GM23338 (cell line): Measurements from ENCODE around the gene PNPLA8. TPM values are rescaled to one million over a fixed set of nuclear protein-coding genes. Genes with fewer than 3 reads are reported as not detected.
A peak's percentile ranks its signal among the peaks of the same experiment; 100 is the strongest.

Experiments used
- ATAC-seq: fragments of 200-7000 bp; cut with Tn5 transposase; 3 replicates; pipeline ENCODE4 v1.9.1; 2020
- DNase-seq: peaks from one replicate; pipeline ENCODE4 v3.0.0-alpha.2; 2015; ENCODE audit warnings: low spot score
- H2AFZ ChIP-seq: fragments of 200-600 bp; sonication (generic); 2 replicates; pipeline ENCODE4 v1.8.0; 2016; ENCODE audit warnings: antibody characterized with exemption, mild to moderate bottlenecking, moderate library complexity
- H3F3A ChIP-seq: fragments of 200-600 bp; sonication (generic); replicated peaks from 2 replicates; pipeline ENCODE4 v1.8.0; 2017; ENCODE audit warnings: antibody characterized with exemption, mixed run types, low read depth
- H3K27ac ChIP-seq: fragments of 200-600 bp; sonication (generic); 2 replicates; pipeline ENCODE4 v1.6.1; 2016; ENCODE audit warnings: low read depth
- H3K27me3 ChIP-seq: fragments of 200-600 bp; sonication (generic); 2 replicates; pipeline ENCODE4 v1.8.0; 2016; ENCODE audit warnings: mild to moderate bottlenecking, mixed run types, moderate library complexity; ENCODE audit not compliant: insufficient read depth
- H3K36me3 ChIP-seq: fragments of 200-600 bp; sonication (generic); 2 replicates; pipeline ENCODE4 v1.8.0; 2016; ENCODE audit warnings: mild to moderate bottlenecking; ENCODE audit not compliant: insufficient read depth
- H3K4me1 ChIP-seq: fragments of 200-600 bp; sonication (generic); 2 replicates; pipeline ENCODE4 v1.8.0; 2016; ENCODE audit warnings: mild to moderate bottlenecking, moderate library complexity; ENCODE audit not compliant: insufficient read depth
- H3K4me2 ChIP-seq: fragments of 200-600 bp; sonication (generic); 2 replicates; pipeline ENCODE4 v1.7.1; 2017; ENCODE audit warnings: mixed run types
- H3K4me3 ChIP-seq: fragments of 200-600 bp; sonication (generic); 2 replicates; pipeline ENCODE4 v1.6.1; 2016; ENCODE audit warnings: mixed run types
- H3K79me2 ChIP-seq: fragments of 200-600 bp; sonication (generic); replicated peaks from 2 replicates; pipeline ENCODE4 v1.8.0; 2017; ENCODE audit warnings: mild to moderate bottlenecking; ENCODE audit not compliant: insufficient read depth
- H3K9me2 ChIP-seq: fragments of 200-600 bp; sonication (generic); 2 replicates; pipeline ENCODE4 v1.8.0; 2017; ENCODE audit not compliant: insufficient read depth
- H4K20me1 ChIP-seq: fragments of 200-600 bp; sonication (generic); replicated peaks from 2 replicates; pipeline ENCODE4 v1.8.0; 2017; ENCODE audit warnings: mild to moderate bottlenecking; ENCODE audit not compliant: insufficient read depth
- H3K27ac Mint-ChIP-seq: 2 replicates; pipeline ENCODE4 v1.8.0; 2020; ENCODE audit warnings: inconsistent platforms, mild to moderate bottlenecking, moderate library complexity, mixed read lengths
- H3K27me3 Mint-ChIP-seq: 3 replicates; pipeline ENCODE4 v1.8.0; 2022; ENCODE audit warnings: low read depth, mild to moderate bottlenecking, moderate library complexity, mixed read lengths, inconsistent platforms; ENCODE audit not compliant: insufficient read depth, poor library complexity
- H3K36me3 Mint-ChIP-seq: 3 replicates; pipeline ENCODE4 v1.8.0; 2021; ENCODE audit warnings: low read depth, mild to moderate bottlenecking, inconsistent platforms, moderate library complexity, mixed read lengths
- H3K4me1 Mint-ChIP-seq: 3 replicates; pipeline ENCODE4 v1.8.0; 2020; ENCODE audit warnings: mild to moderate bottlenecking, inconsistent platforms, mixed read lengths
- H3K4me3 Mint-ChIP-seq: 3 replicates; pipeline ENCODE4 v1.8.0; 2021; ENCODE audit warnings: moderate library complexity, mild to moderate bottlenecking, inconsistent platforms, mixed read lengths
- H3K9me3 Mint-ChIP-seq: 3 replicates; pipeline ENCODE4 v1.8.0; 2020; ENCODE audit warnings: moderate library complexity, mild to moderate bottlenecking, inconsistent platforms, mixed read lengths
- CREB1 ChIP-seq: fragments of 250-450 bp; sonication (Bioruptor Pico); IDR thresholded peaks from 2 replicates; pipeline ENCODE4 v1.5.0; 2020; ENCODE audit warnings: low read depth, mild to moderate bottlenecking, moderate library complexity
- EZH2 ChIP-seq: fragments of 200-600 bp; sonication (generic); IDR thresholded peaks from one replicate; pipeline ENCODE4 v1.8.0; 2017; ENCODE audit warnings: antibody characterized with exemption, mild to moderate bottlenecking, low read depth; ENCODE audit not compliant: unreplicated experiment
- JUNB ChIP-seq: IDR thresholded peaks from one replicate; pipeline ENCODE4 v1.6.1; 2016; ENCODE audit warnings: antibody characterized with exemption; ENCODE audit not compliant: unreplicated experiment
- POLR2AphosphoS5 ChIP-seq: IDR thresholded peaks from 2 replicates; pipeline ENCODE4 v1.6.1; 2016; ENCODE audit warnings: antibody characterized with exemption, low read depth
- STAT1 ChIP-seq: IDR thresholded peaks from one replicate; pipeline ENCODE4 v1.6.1; 2016; ENCODE audit warnings: antibody characterized with exemption; ENCODE audit not compliant: unreplicated experiment
- ZNF114 ChIP-seq: fragments of 250-450 bp; sonication (Bioruptor Pico); IDR thresholded peaks from 2 replicates; pipeline ENCODE4 v1.5.0; 2020; ENCODE audit warnings: mild to moderate bottlenecking, moderate library complexity
- ZNF331 ChIP-seq: fragments of 250-450 bp; sonication (Bioruptor Pico); IDR thresholded peaks from 2 replicates; pipeline ENCODE4 v1.5.0; 2020; ENCODE audit warnings: low read depth, mild to moderate bottlenecking, moderate library complexity
- polyA plus RNA-seq: library from polyadenylated mRNA; unstranded; fragments of >200 nt; fragmentation: Nextera tagmentation; extraction: Ambion mirVana; gene quantifications from 2 replicates; pipeline ENCODE4 v1.2.1, GENCODE V29; 2016
- total RNA-seq: library from RNA; depleted of rRNA; stranded (reverse); fragments of >200 nt; shearing (Covaris generic); gene quantifications from 2 replicates; pipeline ENCODE4 v1.2.3, GENCODE V29; 2014
- TF ChIP-seq, protein P1 (sequence below), 2 experiments: fragments of 200-600 bp in 1 of 2; sonication (generic) in 1 of 2; conservative IDR thresholded peaks; 2 replicates each; pipeline versions ENCODE4 v1.5.1 to v1.6.1; 2016 to 2017; ENCODE audit warnings: antibody characterized with exemption in 2 of 2, low read depth in 2 of 2, mild to moderate bottlenecking in 2 of 2, moderate library complexity in 1 of 2
- TF ChIP-seq, protein P2 (sequence below): fragments of 250-450 bp; sonication (Bioruptor Pico); IDR thresholded peaks from 2 replicates; pipeline ENCODE4 v1.5.0; 2020; ENCODE audit warnings: mild to moderate bottlenecking, moderate library complexity

Gene PNPLA8
- total and polyA plus RNA-seq, 2 experiments from 2014 or later: 12.5 to 13.6 TPM

DNA sequence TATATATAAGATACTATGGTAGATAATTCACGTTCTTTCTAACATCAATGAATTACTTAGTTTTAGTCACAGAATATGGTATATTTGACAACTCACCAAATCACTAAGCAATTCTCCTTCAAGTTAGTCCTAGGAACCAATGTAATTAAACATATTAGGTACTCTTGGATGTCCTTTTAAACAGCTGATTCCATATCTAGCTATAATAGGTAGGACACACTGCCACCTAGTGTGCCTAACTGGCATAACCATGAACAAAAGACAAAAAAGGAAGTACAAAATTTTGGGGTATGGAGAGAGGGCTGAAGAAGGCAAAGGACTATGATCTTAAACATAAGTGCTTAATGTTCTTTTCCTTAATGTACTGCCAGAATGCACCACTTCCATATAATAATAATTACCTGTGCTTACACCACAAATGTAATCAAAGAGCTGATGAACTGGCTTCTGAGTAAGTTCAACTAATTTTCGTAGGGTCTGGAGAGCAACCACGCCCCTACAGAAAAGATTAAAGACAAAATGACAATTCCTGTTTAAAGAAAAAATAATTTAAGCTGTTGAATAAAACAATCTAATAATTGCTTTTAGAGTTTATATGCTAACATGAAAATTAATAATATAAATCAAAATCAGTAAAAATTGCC, 28.7 kb downstream of the PNPLA8 start:
- Mint-ChIP-seq H3K36me3 (peaks cover 6% of the 10 kb centered on the region; the same call in 2 of the 3 replicates), H3K27ac (no peak overlapping the region), H3K27me3 (no peaks in the 10 kb centered on the region), H3K4me1 (no peaks in the 10 kb centered on the region), H3K9me3 (no peaks in the 10 kb centered on the region), H3K4me3 (no peak overlapping the region)
- Histone ChIP-seq H3K36me3 (no peaks in the 10 kb centered on the region), H3K27me3 (no peaks in the 10 kb centered on the region), H3K4me2 (no peak overlapping the region), H2AFZ (no peak overlapping the region), H3K4me1 (no peaks in the 10 kb centered on the region), H3K27ac (no peak overlapping the region), H3F3A (no peaks in the 10 kb centered on the region), H4K20me1 (no peaks in the 10 kb centered on the region), H3K9me2 (no peaks in the 10 kb centered on the region), H3K79me2 (no peaks in the 10 kb centered on the region), H3K4me3 (no peak overlapping the region)
- peak; percentile 50 for ATAC-seq
- DNase-seq: peak; percentile 75
- no peak for TF ChIP-seq STAT1
- TF ChIP-seq, protein P1, sequence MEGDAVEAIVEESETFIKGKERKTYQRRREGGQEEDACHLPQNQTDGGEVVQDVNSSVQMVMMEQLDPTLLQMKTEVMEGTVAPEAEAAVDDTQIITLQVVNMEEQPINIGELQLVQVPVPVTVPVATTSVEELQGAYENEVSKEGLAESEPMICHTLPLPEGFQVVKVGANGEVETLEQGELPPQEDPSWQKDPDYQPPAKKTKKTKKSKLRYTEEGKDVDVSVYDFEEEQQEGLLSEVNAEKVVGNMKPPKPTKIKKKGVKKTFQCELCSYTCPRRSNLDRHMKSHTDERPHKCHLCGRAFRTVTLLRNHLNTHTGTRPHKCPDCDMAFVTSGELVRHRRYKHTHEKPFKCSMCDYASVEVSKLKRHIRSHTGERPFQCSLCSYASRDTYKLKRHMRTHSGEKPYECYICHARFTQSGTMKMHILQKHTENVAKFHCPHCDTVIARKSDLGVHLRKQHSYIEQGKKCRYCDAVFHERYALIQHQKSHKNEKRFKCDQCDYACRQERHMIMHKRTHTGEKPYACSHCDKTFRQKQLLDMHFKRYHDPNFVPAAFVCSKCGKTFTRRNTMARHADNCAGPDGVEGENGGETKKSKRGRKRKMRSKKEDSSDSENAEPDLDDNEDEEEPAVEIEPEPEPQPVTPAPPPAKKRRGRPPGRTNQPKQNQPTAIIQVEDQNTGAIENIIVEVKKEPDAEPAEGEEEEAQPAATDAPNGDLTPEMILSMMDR (conservative IDR thresholded peaks at IDR 0.05; ENCODE audit: low read depth in 2 of 2): peak; percentile 81 to 95
- no peak for TF ChIP-seq POLR2AphosphoS5

DNA sequence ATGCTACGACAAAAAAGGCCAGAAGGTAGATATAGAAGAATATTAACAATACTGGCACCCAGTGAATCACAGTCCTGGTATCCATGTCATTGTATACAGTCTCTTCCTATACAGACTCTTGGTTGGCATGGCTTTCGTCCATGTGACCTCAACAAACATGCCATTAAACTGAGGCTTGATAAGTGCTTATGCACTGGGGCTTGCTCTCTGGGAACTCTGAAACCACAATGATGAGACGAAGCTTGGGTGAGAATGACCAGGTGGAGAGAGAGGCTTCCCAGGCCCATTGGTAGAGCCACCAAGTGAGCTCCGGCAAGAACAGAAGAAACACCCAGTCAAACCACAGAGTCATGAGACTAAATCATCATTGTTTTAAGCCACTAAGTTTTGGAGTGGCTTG, 33.2 kb downstream of the PNPLA8 start:
- H4K20me1 ChIP-seq: no peaks in the 10 kb centered on the region
- H3K4me3 Mint-ChIP-seq: no peak overlapping the region
- H3K36me3 Mint-ChIP-seq: no peaks in the 10 kb centered on the region
- no peaks in the 10 kb centered on the region for H3K27me3 ChIP-seq
- no peaks in the 10 kb centered on the region for H3K9me3 Mint-ChIP-seq
- no peaks in the 10 kb centered on the region for H3K9me2 ChIP-seq
- H3K27ac ChIP-seq: no peak overlapping the region
- H3K36me3 ChIP-seq: no peaks in the 10 kb centered on the region
- H3K4me1 ChIP-seq: no peaks in the 10 kb centered on the region
- no peak overlapping the region for H3K4me2 ChIP-seq
- H3K4me1 Mint-ChIP-seq: no peaks in the 10 kb centered on the region
- DNase-seq: no peak
- no peak overlapping the region for H3K27ac Mint-ChIP-seq
- H3K79me2 ChIP-seq: no peaks in the 10 kb centered on the region
- H3F3A ChIP-seq: no peaks in the 10 kb centered on the region
- H3K27me3 Mint-ChIP-seq: no peaks in the 10 kb centered on the region
- no peak overlapping the region for H2AFZ ChIP-seq
- no peak for ATAC-seq
- H3K4me3 ChIP-seq: no peak overlapping the region
- TF ChIP-seq ZNF114 (CRISPR knock-in tag) (no peak), CREB1 (CRISPR knock-in tag) (no peak), ZNF331 (CRISPR knock-in tag) (no peak), EZH2 (no peak), JUNB (no peak)
- TF ChIP-seq, protein P2, sequence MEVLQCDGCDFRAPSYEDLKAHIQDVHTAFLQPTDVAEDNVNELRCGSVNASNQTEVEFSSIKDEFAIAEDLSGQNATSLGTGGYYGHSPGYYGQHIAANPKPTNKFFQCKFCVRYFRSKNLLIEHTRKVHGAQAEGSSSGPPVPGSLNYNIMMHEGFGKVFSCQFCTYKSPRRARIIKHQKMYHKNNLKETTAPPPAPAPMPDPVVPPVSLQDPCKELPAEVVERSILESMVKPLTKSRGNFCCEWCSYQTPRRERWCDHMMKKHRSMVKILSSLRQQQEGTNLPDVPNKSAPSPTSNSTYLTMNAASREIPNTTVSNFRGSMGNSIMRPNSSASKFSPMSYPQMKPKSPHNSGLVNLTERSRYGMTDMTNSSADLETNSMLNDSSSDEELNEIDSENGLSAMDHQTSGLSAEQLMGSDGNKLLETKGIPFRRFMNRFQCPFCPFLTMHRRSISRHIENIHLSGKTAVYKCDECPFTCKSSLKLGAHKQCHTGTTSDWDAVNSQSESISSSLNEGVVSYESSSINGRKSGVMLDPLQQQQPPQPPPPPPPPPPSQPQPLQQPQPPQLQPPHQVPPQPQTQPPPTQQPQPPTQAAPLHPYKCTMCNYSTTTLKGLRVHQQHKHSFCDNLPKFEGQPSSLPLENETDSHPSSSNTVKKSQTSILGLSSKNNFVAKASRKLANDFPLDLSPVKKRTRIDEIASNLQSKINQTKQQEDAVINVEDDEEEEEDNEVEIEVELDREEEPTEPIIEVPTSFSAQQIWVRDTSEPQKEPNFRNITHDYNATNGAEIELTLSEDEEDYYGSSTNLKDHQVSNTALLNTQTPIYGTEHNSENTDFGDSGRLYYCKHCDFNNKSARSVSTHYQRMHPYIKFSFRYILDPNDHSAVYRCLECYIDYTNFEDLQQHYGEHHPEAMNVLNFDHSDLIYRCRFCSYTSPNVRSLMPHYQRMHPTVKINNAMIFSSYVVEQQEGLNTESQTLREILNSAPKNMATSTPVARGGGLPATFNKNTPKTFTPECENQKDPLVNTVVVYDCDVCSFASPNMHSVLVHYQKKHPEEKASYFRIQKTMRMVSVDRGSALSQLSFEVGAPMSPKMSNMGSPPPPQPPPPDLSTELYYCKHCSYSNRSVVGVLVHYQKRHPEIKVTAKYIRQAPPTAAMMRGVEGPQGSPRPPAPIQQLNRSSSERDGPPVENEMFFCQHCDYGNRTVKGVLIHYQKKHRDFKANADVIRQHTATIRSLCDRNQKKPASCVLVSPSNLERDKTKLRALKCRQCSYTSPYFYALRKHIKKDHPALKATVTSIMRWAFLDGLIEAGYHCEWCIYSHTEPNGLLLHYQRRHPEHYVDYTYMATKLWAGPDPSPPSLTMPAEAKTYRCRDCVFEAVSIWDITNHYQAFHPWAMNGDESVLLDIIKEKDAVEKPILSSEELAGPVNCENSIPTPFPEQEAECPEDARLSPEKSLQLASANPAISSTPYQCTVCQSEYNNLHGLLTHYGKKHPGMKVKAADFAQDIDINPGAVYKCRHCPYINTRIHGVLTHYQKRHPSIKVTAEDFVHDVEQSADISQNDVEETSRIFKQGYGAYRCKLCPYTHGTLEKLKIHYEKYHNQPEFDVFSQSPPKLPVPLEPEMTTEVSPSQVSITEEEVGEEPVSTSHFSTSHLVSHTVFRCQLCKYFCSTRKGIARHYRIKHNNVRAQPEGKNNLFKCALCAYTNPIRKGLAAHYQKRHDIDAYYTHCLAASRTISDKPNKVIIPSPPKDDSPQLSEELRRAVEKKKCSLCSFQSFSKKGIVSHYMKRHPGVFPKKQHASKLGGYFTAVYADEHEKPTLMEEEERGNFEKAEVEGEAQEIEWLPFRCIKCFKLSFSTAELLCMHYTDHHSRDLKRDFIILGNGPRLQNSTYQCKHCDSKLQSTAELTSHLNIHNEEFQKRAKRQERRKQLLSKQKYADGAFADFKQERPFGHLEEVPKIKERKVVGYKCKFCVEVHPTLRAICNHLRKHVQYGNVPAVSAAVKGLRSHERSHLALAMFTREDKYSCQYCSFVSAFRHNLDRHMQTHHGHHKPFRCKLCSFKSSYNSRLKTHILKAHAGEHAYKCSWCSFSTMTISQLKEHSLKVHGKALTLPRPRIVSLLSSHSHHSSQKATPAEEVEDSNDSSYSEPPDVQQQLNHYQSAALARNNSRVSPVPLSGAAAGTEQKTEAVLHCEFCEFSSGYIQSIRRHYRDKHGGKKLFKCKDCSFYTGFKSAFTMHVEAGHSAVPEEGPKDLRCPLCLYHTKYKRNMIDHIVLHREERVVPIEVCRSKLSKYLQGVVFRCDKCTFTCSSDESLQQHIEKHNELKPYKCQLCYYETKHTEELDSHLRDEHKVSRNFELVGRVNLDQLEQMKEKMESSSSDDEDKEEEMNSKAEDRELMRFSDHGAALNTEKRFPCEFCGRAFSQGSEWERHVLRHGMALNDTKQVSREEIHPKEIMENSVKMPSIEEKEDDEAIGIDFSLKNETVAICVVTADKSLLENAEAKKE: no peak
- TF ChIP-seq, protein P1 (conservative IDR thresholded peaks at IDR 0.05; ENCODE audit: low read depth in 2 of 2): no peak
